Measurements from ENCODE around the gene TENT4B.

DNA sequence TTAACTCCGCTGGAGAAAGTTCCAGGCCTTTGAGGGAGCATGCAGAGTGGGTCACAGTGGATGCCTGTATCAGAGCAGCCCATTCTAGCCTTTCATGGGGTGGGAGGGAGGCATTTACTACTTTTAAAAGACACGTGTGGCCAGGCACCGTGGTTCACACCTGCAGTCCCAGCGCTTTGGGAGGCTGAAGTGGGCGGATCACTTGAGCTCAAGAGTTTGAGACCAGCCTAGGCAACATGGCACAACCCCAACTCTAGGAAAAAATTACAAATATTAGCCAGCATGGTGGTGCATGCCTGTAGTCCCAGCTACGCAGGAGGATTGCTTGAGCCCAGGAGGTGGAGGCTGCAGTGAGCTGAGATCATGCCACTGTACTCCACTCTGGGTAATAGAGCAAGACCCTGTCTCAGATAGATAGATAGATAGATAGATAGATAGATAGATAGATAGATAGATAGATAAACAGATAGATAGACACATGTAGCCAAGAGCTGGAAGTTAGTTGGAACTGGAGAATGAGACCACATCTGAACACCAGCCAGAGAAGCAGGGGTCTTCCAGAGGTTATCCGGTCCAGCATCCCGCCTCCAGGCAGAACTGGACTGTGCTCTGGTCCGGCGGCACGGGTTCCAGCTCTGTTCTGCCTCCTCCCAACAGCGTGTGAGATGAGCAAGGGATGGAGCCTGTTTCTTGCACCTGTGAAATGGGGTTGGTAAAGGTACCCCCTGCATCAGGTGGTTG, 116.8 kb downstream of the TENT4B start:
- TF ChIP-seq, protein P1, sequence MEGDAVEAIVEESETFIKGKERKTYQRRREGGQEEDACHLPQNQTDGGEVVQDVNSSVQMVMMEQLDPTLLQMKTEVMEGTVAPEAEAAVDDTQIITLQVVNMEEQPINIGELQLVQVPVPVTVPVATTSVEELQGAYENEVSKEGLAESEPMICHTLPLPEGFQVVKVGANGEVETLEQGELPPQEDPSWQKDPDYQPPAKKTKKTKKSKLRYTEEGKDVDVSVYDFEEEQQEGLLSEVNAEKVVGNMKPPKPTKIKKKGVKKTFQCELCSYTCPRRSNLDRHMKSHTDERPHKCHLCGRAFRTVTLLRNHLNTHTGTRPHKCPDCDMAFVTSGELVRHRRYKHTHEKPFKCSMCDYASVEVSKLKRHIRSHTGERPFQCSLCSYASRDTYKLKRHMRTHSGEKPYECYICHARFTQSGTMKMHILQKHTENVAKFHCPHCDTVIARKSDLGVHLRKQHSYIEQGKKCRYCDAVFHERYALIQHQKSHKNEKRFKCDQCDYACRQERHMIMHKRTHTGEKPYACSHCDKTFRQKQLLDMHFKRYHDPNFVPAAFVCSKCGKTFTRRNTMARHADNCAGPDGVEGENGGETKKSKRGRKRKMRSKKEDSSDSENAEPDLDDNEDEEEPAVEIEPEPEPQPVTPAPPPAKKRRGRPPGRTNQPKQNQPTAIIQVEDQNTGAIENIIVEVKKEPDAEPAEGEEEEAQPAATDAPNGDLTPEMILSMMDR (IDR thresholded peaks at IDR 0.05) = no peak
- TF ChIP-seq POLR2A (IDR thresholded peaks at IDR 0.05) (no peak), POLR2AphosphoS5 (IDR thresholded peaks at IDR 0.05) (no peak)
